ENCODE results near the gene CBARP.

DNA sequence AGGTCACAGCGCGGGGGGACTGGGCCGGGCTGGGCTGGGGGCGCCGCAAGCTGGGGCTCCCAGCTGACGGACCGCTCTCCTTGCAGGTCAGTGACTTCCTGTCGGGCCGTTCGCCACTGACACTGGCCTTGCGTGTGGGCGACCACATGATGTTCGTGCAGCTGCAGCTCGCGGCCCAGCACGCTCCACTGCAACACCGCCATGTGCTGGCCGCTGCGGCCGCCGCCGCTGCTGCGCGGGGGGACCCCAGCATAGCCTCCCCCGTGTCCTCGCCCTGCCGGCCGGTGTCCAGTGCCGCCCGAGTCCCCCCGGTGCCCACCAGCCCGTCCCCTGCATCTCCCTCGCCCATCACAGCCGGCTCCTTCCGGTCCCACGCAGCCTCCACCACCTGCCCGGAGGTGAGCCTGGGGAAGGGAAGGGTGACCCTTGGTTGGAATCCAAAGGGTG, 16.3 kb upstream of the CBARP start:
- TF ChIP-seq POLR2A (IDR thresholded peaks at IDR 0.05; ENCODE audit: low read depth, low read length) (no peak), SMC3 (IDR thresholded peaks at IDR 0.05; ENCODE audit: low read depth, low read length) (no peak)
